ENCODE data around the gene CPN2.

DNA sequence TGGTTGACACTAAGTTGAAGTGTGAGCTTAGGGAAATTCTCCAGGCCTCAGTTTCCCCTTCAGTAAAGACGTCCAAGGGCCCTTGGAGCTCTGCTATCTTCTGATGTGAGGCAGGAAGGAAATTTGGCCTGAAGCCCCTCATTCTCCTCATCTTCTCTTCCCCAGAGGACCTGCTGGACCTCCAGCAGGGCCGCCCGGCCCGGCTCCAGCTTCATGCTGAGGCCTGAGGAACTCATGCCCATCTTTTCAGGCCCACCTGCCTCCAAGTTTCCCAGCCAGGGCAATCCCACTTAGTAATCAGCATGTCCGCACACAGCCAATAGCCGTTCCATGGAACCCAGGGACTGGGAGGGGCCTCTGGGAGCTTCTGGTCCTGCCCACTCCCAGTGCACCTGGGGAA, 14.4 kb upstream of the CPN2 start:
- TF ChIP-seq, protein P1, sequence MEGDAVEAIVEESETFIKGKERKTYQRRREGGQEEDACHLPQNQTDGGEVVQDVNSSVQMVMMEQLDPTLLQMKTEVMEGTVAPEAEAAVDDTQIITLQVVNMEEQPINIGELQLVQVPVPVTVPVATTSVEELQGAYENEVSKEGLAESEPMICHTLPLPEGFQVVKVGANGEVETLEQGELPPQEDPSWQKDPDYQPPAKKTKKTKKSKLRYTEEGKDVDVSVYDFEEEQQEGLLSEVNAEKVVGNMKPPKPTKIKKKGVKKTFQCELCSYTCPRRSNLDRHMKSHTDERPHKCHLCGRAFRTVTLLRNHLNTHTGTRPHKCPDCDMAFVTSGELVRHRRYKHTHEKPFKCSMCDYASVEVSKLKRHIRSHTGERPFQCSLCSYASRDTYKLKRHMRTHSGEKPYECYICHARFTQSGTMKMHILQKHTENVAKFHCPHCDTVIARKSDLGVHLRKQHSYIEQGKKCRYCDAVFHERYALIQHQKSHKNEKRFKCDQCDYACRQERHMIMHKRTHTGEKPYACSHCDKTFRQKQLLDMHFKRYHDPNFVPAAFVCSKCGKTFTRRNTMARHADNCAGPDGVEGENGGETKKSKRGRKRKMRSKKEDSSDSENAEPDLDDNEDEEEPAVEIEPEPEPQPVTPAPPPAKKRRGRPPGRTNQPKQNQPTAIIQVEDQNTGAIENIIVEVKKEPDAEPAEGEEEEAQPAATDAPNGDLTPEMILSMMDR (IDR thresholded peaks at IDR 0.05; ENCODE audit: low read depth, low read length, missing input control) = no peak
- TF ChIP-seq HNF4A (conservative IDR thresholded peaks at IDR 0.05) = no peak
- TF ChIP-seq GABPA (IDR thresholded peaks at IDR 0.05 in 1 of 2, conservative IDR thresholded peaks at IDR 0.05 in 1 of 2) = no peak

All from liver (tissue), 3 donors.